Neural progenitor cell (in vitro differentiated cells): ENCODE measurements around the gene EPN1. TPM values are rescaled to one million over a fixed set of nuclear protein-coding genes. Genes with fewer than 3 reads are reported as not detected.

ENCODE experiments used
- DNase-seq: peaks from one replicate; pipeline ENCODE4 v3.0.0-alpha.2; 2016; ENCODE audit warnings: low spot score
- H2AFZ ChIP-seq: fragments of 200-600 bp; sonication (generic); replicated peaks from 2 replicates; pipeline ENCODE4 v1.6.1; 2016; ENCODE audit warnings: antibody characterized with exemption
- H3F3A ChIP-seq: fragments of 200-600 bp; sonication (generic); 2 replicates; pipeline ENCODE4 v1.6.1; 2016; ENCODE audit warnings: antibody characterized with exemption, low read depth
- H3K27ac ChIP-seq: fragments of 200-600 bp; sonication (generic); 2 replicates; pipeline ENCODE4 v1.5.1; 2016; ENCODE audit warnings: mild to moderate bottlenecking
- H3K27me3 ChIP-seq: fragments of 200-600 bp; sonication (generic); 2 replicates; pipeline ENCODE4 v1.6.1; 2016; ENCODE audit warnings: mild to moderate bottlenecking, moderate library complexity
- H3K36me3 ChIP-seq: fragments of 200-600 bp; sonication (generic); 2 replicates; pipeline ENCODE4 v1.5.1; 2016
- H3K4me1 ChIP-seq: fragments of 200-600 bp; sonication (generic); 2 replicates; pipeline ENCODE4 v1.6.1; 2016; ENCODE audit warnings: mixed run types
- H3K4me2 ChIP-seq: fragments of 200-600 bp; sonication (generic); 2 replicates; pipeline ENCODE4 v1.6.1; 2016
- H3K4me3 ChIP-seq: fragments of 200-600 bp; sonication (generic); 2 replicates; pipeline ENCODE4 v1.5.1; 2016
- H3K79me2 ChIP-seq: fragments of 200-600 bp; sonication (generic); 2 replicates; pipeline ENCODE4 v1.6.1; 2016; ENCODE audit warnings: low read depth
- H3K9ac ChIP-seq: fragments of 200-600 bp; sonication (generic); 2 replicates; pipeline ENCODE4 v1.6.1; 2016
- H3K9me3 ChIP-seq: fragments of 200-600 bp; sonication (generic); 2 replicates; pipeline ENCODE4 v1.5.1; 2016; ENCODE audit warnings: low read depth
- H4K20me1 ChIP-seq: fragments of 200-600 bp; sonication (generic); 2 replicates; pipeline ENCODE4 v1.6.1; 2016; ENCODE audit warnings: low read depth
- H3K27ac Mint-ChIP-seq: 3 replicates; pipeline ENCODE4 v1.8.0; 2021; ENCODE audit warnings: mixed read lengths
- H3K27me3 Mint-ChIP-seq: 2 replicates; pipeline ENCODE4 v1.8.0; 2022; ENCODE audit warnings: low read depth, mild to moderate bottlenecking, inconsistent platforms, moderate library complexity, mixed read lengths; ENCODE audit not compliant: insufficient read depth
- H3K36me3 Mint-ChIP-seq: 3 replicates; pipeline ENCODE4 v1.8.0; 2021; ENCODE audit warnings: mixed read lengths
- H3K4me1 Mint-ChIP-seq: 3 replicates; pipeline ENCODE4 v1.8.0; 2021; ENCODE audit warnings: mixed read lengths
- H3K4me3 Mint-ChIP-seq: 3 replicates; pipeline ENCODE4 v1.8.0; 2021; ENCODE audit warnings: mild to moderate bottlenecking, moderate library complexity, mixed read lengths
- H3K9me3 Mint-ChIP-seq: 3 replicates; pipeline ENCODE4 v1.8.0; 2020; ENCODE audit warnings: mixed read lengths
- EZH2 ChIP-seq: fragments of 200-600 bp; sonication (generic); IDR thresholded peaks from 2 replicates; pipeline ENCODE4 v1.6.1; 2017; ENCODE audit warnings: antibody characterized with exemption, mild to moderate bottlenecking, moderate library complexity
- EZH2phosphoT487 ChIP-seq: fragments of 200-600 bp; sonication (generic); IDR thresholded peaks from 2 replicates; pipeline ENCODE4 v1.6.1; 2017; ENCODE audit warnings: antibody characterized with exemption
- total RNA-seq: library from RNA; depleted of rRNA; stranded (reverse); fragments of >200 nt; gene quantifications from 2 replicates; pipeline ENCODE4 v1.2.3, GENCODE V29; 2015; ENCODE audit warnings: low replicate concordance
- TF ChIP-seq, protein P1 (sequence below): fragments of 200-600 bp; sonication (generic); IDR thresholded peaks from 2 replicates; pipeline ENCODE4 v1.5.1; 2017; ENCODE audit warnings: antibody characterized with exemption, mild to moderate bottlenecking

Gene EPN1
- total RNA-seq, 1 donor from 2014 or later = 16.1 TPM

DNA sequence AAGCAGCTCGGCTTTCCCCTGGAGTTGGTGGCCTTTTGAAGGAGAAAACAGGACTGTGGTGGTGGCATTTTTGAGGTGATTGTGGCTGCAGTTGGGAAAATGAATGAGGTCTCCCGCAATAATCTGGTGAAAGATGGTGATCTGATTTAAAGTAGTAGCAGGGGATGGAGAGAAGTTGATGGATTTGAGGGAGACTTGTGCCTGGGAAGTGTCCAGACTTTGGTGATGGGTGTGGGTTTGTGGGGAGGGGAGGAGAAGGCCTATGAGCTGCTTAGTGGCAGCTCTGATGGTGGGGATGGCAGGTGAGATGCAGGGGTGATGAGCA lies 4.0 kb upstream of the EPN1 start:
- Mint-ChIP-seq H3K4me1 (peaks cover 29% of the 10 kb centered on the region), H3K27me3 (peaks cover 11% of the 10 kb centered on the region), H3K36me3 (peaks cover 18% of the 10 kb centered on the region), H3K4me3 (peak overlapping the region; percentile 67), H3K9me3 (no peaks in the 10 kb centered on the region), H3K27ac (no peak overlapping the region)
- Histone ChIP-seq H3K36me3 (no peaks in the 10 kb centered on the region), H3K27me3 (no peaks in the 10 kb centered on the region), H3K9me3 (no peaks in the 10 kb centered on the region), H2AFZ (no peak overlapping the region), H3K4me1 (peaks cover 11% of the 10 kb centered on the region), H3K4me2 (no peak overlapping the region), H3F3A (peaks cover 46% of the 10 kb centered on the region), H3K4me3 (no peak overlapping the region), H3K79me2 (peaks cover 81% of the 10 kb centered on the region), H4K20me1 (peaks cover 85% of the 10 kb centered on the region), H3K9ac (no peak overlapping the region), H3K27ac (peak overlapping the region; percentile 20)
- TF ChIP-seq EZH2phosphoT487 (no peak), EZH2 (no peak)
- TF ChIP-seq, protein P1, sequence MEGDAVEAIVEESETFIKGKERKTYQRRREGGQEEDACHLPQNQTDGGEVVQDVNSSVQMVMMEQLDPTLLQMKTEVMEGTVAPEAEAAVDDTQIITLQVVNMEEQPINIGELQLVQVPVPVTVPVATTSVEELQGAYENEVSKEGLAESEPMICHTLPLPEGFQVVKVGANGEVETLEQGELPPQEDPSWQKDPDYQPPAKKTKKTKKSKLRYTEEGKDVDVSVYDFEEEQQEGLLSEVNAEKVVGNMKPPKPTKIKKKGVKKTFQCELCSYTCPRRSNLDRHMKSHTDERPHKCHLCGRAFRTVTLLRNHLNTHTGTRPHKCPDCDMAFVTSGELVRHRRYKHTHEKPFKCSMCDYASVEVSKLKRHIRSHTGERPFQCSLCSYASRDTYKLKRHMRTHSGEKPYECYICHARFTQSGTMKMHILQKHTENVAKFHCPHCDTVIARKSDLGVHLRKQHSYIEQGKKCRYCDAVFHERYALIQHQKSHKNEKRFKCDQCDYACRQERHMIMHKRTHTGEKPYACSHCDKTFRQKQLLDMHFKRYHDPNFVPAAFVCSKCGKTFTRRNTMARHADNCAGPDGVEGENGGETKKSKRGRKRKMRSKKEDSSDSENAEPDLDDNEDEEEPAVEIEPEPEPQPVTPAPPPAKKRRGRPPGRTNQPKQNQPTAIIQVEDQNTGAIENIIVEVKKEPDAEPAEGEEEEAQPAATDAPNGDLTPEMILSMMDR = no peak
- DNase-seq = no peak

DNA sequence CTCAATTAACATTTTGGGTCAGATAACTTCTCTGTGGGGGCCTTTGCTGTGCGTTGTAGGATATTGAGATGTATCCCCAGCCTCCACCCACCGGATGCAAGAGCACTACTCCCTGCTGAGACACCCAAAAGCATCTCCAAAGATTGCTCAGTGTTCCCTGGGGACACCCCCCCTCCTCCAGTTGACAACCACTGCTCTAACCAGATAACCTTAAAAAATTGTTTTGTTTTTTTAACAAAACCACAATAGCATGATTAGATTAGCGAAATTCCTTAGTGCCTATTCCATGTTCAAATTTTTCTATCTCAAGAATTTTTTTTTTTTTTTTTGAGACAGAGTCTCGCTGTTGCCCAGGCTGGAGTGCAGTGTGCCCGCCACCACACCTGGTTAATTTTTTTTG lies 2.6 kb upstream of the EPN1 start:
- Histone ChIP-seq H3K36me3 (no peaks in the 10 kb centered on the region), H3K9ac (no peak overlapping the region), H3K4me3 (no peak overlapping the region), H3K9me3 (no peaks in the 10 kb centered on the region), H3K4me2 (no peak overlapping the region), H3K27me3 (no peaks in the 10 kb centered on the region), H2AFZ (no peak overlapping the region), H3K27ac (no peak overlapping the region), H4K20me1 (peaks cover 84% of the 10 kb centered on the region), H3K79me2 (peaks cover 81% of the 10 kb centered on the region), H3F3A (peaks cover 46% of the 10 kb centered on the region), H3K4me1 (peaks cover 19% of the 10 kb centered on the region)
- H3K9me3 Mint-ChIP-seq = no peaks in the 10 kb centered on the region
- no peak overlapping the region for H3K27ac Mint-ChIP-seq
- peaks cover 36% of the 10 kb centered on the region for H3K4me1 Mint-ChIP-seq
- H3K36me3 Mint-ChIP-seq = peaks cover 18% of the 10 kb centered on the region
- no peak for DNase-seq
- peaks cover 11% of the 10 kb centered on the region for H3K27me3 Mint-ChIP-seq
- no peak for TF ChIP-seq EZH2phosphoT487
- TF ChIP-seq EZH2 = no peak
- TF ChIP-seq, protein P1 = no peak
- H3K4me3 Mint-ChIP-seq = peak overlapping the region; percentile 54

DNA sequence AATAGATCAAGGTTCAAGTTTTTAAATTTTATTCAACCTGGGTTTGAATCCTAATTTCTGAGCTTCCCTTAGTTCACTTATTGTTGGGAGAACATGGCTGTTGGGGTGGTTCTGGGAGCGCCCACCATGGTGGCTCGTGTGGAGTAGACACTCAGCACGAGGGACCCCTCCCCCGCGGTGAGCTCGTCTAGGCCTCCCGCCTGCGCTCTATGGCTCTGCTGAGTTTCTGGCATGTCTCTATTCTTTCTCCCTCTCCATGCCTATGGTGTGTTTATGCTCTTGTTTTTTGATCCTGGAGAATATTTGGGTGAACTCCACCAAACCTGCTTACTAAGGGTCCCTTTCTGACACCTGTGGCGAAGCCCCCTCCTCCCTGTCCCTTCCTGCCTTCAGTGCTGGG lies 1.6 kb upstream of the EPN1 start:
- H4K20me1 ChIP-seq = peaks cover 80% of the 10 kb centered on the region
- no peak for TF ChIP-seq EZH2
- TF ChIP-seq, protein P1 = no peak
- TF ChIP-seq EZH2phosphoT487 = no peak
- peaks cover 46% of the 10 kb centered on the region for H3F3A ChIP-seq
- peaks cover 19% of the 10 kb centered on the region for H3K4me1 ChIP-seq
- H3K27ac ChIP-seq = peak overlapping the region; percentile 20
- no peak overlapping the region for H3K9ac ChIP-seq
- Mint-ChIP-seq H3K27ac (peak overlapping the region; percentile 29), H3K4me1 (peaks cover 36% of the 10 kb centered on the region), H3K27me3 (peaks cover 14% of the 10 kb centered on the region), H3K9me3 (no peaks in the 10 kb centered on the region), H3K4me3 (peak overlapping the region; percentile 81), H3K36me3 (peaks cover 18% of the 10 kb centered on the region)
- H3K36me3 ChIP-seq = no peaks in the 10 kb centered on the region
- no peaks in the 10 kb centered on the region for H3K27me3 ChIP-seq
- no peak overlapping the region for H2AFZ ChIP-seq
- H3K79me2 ChIP-seq = peaks cover 81% of the 10 kb centered on the region
- H3K9me3 ChIP-seq = no peaks in the 10 kb centered on the region
- peak; percentile 28 for DNase-seq
- peak overlapping the region; percentile 87 for H3K4me2 ChIP-seq
- H3K4me3 ChIP-seq = no peak overlapping the region
